CD4-positive, alpha-beta memory T cell (primary cell): ENCODE data around the gene CPT2. TPM values are rescaled to one million over a fixed set of nuclear protein-coding genes. Genes with fewer than 3 reads are reported as not detected.

ENCODE experiments used
- CTCF ChIA-PET: fragments of 350-600 bp; sonication (Branson Sonifier 250); formaldehyde crosslinking; loops from one replicate; lab custom pipeline; 2021; ENCODE audit warnings: inconsistent platforms; ENCODE audit not compliant: partially characterized antibody; lab: Charles Lee
- POLR2A ChIA-PET: fragments of 350-600 bp; sonication (Branson Sonifier 250); formaldehyde crosslinking; loops from one replicate; lab custom pipeline; 2021; ENCODE audit not compliant: partially characterized antibody; lab: Charles Lee
- DNase-seq, 5 donors: peaks; one replicate each; pipeline versions ENCODE4 v3.0.0 to v3.0.0-alpha.2; 2020 to 2022; ENCODE audit warnings: mixed read lengths in 1 of 5
- H3K27ac ChIP-seq: one replicate; pipeline ENCODE4 v1.7.0; 2013; ENCODE audit warnings: low read depth, low read length
- H3K27me3 ChIP-seq: 2 replicates; pipeline ENCODE4 v1.7.0; 2013; ENCODE audit warnings: mild to moderate bottlenecking, low read length, moderate library complexity; ENCODE audit not compliant: insufficient read depth
- H3K36me3 ChIP-seq: 2 replicates; pipeline ENCODE4 v1.7.0; 2013; ENCODE audit warnings: mild to moderate bottlenecking, low read length, moderate library complexity; ENCODE audit not compliant: insufficient read depth
- H3K4me1 ChIP-seq: 2 replicates; pipeline ENCODE4 v1.7.0; 2013; ENCODE audit warnings: mild to moderate bottlenecking, low read length, moderate library complexity; ENCODE audit not compliant: insufficient read depth
- H3K4me3 ChIP-seq, 2 donors: one replicate each; pipeline ENCODE4 v1.7.0; 2013; ENCODE audit warnings: low read length in 2 of 2, mild to moderate bottlenecking in 1 of 2
- H3K9me3 ChIP-seq, 2 donors: one replicate each; pipeline ENCODE4 v1.7.0; 2013; ENCODE audit warnings: low read length in 2 of 2, control low read depth in 1 of 2; ENCODE audit not compliant: control insufficient read depth in 1 of 2
- H3K27ac Mint-ChIP-seq, 7 donors: one replicate each; pipeline ENCODE4 v1.8.0; 2020 to 2021; ENCODE audit warnings: mixed read lengths in 7 of 7, mild to moderate bottlenecking in 6 of 7, inconsistent platforms in 3 of 7, moderate library complexity in 3 of 7
- H3K27me3 Mint-ChIP-seq, 2 donors: one replicate each; pipeline ENCODE4 v1.8.0; 2020 to 2021; ENCODE audit warnings: mixed read lengths in 2 of 2
- H3K36me3 Mint-ChIP-seq, 2 donors: one replicate each; pipeline ENCODE4 v1.8.0; 2020 to 2021; ENCODE audit warnings: mixed read lengths in 2 of 2, inconsistent platforms in 1 of 2, mild to moderate bottlenecking in 1 of 2
- H3K4me1 Mint-ChIP-seq, 4 donors: one replicate each; pipeline ENCODE4 v1.8.0; 2020 to 2021; ENCODE audit warnings: mixed read lengths in 4 of 4, mild to moderate bottlenecking in 1 of 4
- H3K4me3 Mint-ChIP-seq, 8 donors: one replicate each; pipeline ENCODE4 v1.8.0; 2020 to 2021; ENCODE audit warnings: mixed read lengths in 8 of 8, mild to moderate bottlenecking in 7 of 8, moderate library complexity in 6 of 8, inconsistent platforms in 3 of 8
- H3K9me3 Mint-ChIP-seq, 8 donors: one replicate each; pipeline ENCODE4 v1.8.0; 2020 to 2021; ENCODE audit warnings: mixed read lengths in 8 of 8, mild to moderate bottlenecking in 5 of 8, inconsistent platforms in 3 of 8, moderate library complexity in 1 of 8
- intact Hi-C: fragments of 100-400 bp; cut with micrococcal nuclease; formaldehyde crosslinking; loops from one replicate; pipeline ENCODE4 v1.15.1; 2023
- polyA plus RNA-seq, 2 donors: library from polyadenylated mRNA; unstranded; fragments of 300-500 nt; fragmentation: Illumina TruSeq; gene quantifications; one replicate each; pipeline ENCODE4 v1.2.3, GENCODE V29; 2021
- total RNA-seq, 2 experiments: library from RNA; stranded (reverse); gene quantifications; one replicate each; pipeline ENCODE4 v1.2.3, GENCODE V29; 2021

CPT2 gene
- total and polyA plus RNA-seq, 4 experiments from 2014 or later: 15.8 to 20.0 (median 18.3) TPM

DNA sequence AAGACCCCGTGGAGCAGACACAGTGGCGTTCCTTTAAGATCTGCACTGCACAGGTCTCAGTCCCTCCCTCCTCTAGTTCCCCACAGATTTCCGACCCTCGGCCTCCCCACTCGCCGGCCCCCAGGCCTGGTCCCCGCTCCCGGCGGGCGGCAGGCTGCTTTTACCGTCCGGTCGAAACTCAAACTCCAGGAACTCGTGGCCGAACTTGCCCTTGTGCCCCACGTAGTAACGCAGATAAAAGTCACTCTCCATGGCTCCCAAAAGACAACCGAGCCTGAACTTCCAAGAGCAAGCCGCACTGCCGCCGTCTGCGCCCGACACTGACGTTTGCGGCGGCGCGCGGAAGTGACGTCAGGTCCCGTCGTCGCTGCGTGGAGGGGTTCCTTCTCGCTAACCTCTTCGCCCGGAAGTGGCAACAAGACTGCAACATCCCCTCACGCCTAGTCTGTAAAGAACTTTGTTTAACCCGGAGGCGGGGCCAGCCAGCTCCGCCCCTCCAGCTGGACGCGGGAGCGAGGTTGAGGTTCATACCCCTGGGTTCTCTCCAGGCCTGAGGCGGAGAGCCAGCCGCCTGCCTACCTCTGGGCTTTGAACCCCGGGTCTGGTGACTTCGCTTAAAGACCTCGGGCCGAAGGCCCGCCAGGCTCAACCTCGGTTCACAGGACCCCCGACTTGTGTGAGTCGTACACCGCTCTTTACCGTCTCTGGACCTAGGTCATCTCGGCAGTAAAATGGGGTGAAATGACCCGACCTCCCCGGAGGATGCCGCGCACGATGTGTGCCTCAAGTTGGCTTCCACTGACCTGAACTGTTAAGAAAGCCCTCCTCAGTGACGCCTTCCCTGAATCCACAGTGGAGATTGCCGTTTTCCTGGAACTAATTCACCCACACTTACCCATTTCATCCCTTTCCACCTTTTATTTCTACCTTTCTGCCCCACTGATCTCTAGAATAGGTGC, 41.9 kb downstream of the CPT2 start, which contains the start of gene MAGOH:
Gene MAGOH, minus strand, starts transcription at position 322 of the 959 bp plus-strand sequence. Its CDS starts 70 bp downstream, at position 252.
- POLR2A ChIA-PET: interaction anchor here (0.9 to 4.8 kb wide), 7 partner anchors 9 to 707 kb away, joined by 3 to 38 read pairs (median 5); partner anchors contain the start of genes CZIB, IFT25 and LRRC42
- intact Hi-C loops: loop anchor here (1.0 to 10.0 kb wide), 6 partner anchors 18 to 1361 kb away; partner anchors contain the start of genes CPT2, CZIB, NDC1 and NRDC
- Mint-ChIP-seq H3K9me3 (peaks cover 0 to 3% (median 0%) of the 10 kb centered on the region in 8 donors), H3K4me1 (peaks cover 21 to 36% (median 29%) of the 10 kb centered on the region in 4 donors), H3K27me3 (no peaks in the 10 kb centered on the region), H3K27ac (peak within 1 kb of the TSS; percentile 97 to 99 (median 98)), H3K4me3 (peak within 1 kb of the TSS; percentile 96 to 99 (median 97)), H3K36me3 (peaks cover 19 to 37% of the 10 kb centered on the region in 2 donors)
- Histone ChIP-seq H3K27ac (peak within 1 kb of the TSS; percentile 87), H3K4me3 (peak within 1 kb of the TSS; percentile 87 to 96), H3K27me3 (no peaks in the 10 kb centered on the region), H3K4me1 (peaks cover 31% of the 10 kb centered on the region), H3K36me3 (peaks cover 25% of the 10 kb centered on the region), H3K9me3 (no peaks in the 10 kb centered on the region)
- CTCF ChIA-PET: no interaction called here
- DNase-seq: peak; percentile 93 to 95 (median 94)

DNA sequence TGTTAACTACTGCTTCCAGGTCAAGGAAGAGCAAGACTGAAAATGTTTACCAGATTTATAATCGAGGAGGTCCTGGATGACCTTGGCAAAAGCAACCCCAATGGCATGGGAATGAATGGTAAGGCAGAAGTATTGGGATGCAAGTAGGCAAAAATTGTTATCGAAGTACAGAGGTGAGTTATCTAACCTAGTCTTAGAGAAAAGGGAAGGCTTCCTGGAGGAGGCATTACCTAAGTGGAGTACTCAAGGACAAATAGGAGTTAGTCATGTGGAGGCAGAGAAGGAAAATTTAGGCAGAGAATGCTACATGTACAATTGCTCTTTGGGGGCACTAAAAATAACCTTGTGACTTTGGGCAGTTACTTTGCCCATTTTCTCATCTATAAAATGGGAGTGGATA, 45.2 kb downstream of the CPT2 start:
- peak overlapping the region in 2 of 7 donors; percentile 10 to 40 for H3K27ac Mint-ChIP-seq
- Histone ChIP-seq H3K27ac (no peak overlapping the region), H3K4me3 (no peak overlapping the region), H3K27me3 (no peaks in the 10 kb centered on the region), H3K4me1 (peaks cover 20% of the 10 kb centered on the region), H3K36me3 (no peaks in the 10 kb centered on the region), H3K9me3 (no peaks in the 10 kb centered on the region)
- H3K27me3 Mint-ChIP-seq: no peaks in the 10 kb centered on the region
- no peak for DNase-seq
- peaks cover 0 to 13% of the 10 kb centered on the region in 2 donors for H3K36me3 Mint-ChIP-seq
- POLR2A ChIA-PET: no interaction called here
- peaks cover 11 to 25% (median 17%) of the 10 kb centered on the region in 4 donors for H3K4me1 Mint-ChIP-seq
- CTCF ChIA-PET: no interaction called here
- H3K4me3 Mint-ChIP-seq: no peak overlapping the region
- H3K9me3 Mint-ChIP-seq: peaks cover 0 to 3% (median 0%) of the 10 kb centered on the region in 8 donors
- intact Hi-C loops: no loop called here

DNA sequence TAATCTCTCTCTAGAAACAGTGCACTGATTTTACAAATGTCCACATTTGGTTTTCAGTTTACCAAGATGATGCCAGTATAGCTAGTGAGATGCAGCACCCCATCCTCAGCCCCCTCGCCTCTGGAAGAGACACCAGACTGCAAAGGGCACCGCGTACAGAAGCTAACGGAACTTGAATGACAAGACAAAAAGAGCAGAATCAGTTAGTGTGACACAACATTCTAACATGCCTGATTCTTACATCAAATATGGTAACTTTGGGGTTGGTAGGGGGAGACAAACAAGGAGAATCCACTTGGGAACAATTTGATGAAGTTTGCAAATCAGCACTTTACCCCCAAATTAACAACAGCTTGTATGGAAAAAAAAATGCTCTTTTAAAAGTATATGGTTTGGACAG, 45.8 kb downstream of the CPT2 start:
- Mint-ChIP-seq H3K4me3 (no peak overlapping the region), H3K27ac (no peak overlapping the region), H3K27me3 (no peaks in the 10 kb centered on the region), H3K4me1 (peaks cover 11 to 19% (median 15%) of the 10 kb centered on the region in 4 donors), H3K9me3 (peaks cover 0 to 3% (median 0%) of the 10 kb centered on the region in 8 donors), H3K36me3 (peaks cover 0 to 13% of the 10 kb centered on the region in 2 donors)
- CTCF ChIA-PET: no interaction called here
- Histone ChIP-seq H3K27ac (no peak overlapping the region), H3K4me1 (peaks cover 14% of the 10 kb centered on the region), H3K9me3 (no peaks in the 10 kb centered on the region), H3K4me3 (no peak overlapping the region), H3K27me3 (no peaks in the 10 kb centered on the region), H3K36me3 (no peaks in the 10 kb centered on the region)
- POLR2A ChIA-PET: no interaction called here
- intact Hi-C loops: no loop called here
- DNase-seq: no peak

DNA sequence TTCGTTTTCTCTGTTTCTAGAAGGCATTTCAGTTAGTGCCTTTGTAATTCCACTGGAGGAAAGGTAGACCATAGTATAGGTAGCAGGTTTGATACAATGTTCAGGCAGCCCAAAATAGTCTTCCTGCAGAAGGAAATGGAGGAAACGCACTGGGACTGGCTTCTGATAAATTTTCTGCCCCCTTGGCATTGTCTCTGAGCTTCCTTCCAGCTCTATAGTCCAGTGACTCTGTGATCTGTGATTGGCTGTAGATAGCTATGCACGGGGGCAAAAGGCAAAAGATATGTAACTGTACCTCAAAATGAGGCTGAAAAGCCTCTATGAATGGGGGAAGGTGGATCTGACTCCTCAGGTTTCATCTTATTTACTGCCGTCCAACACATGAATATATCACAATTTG, 47.5 kb downstream of the CPT2 start:
- no peak overlapping the region for H3K4me3 Mint-ChIP-seq
- Histone ChIP-seq H3K27ac (no peak overlapping the region), H3K4me1 (peaks cover 1% of the 10 kb centered on the region), H3K4me3 (no peak overlapping the region), H3K27me3 (no peaks in the 10 kb centered on the region), H3K9me3 (no peaks in the 10 kb centered on the region), H3K36me3 (no peaks in the 10 kb centered on the region)
- no peaks in the 10 kb centered on the region for H3K27me3 Mint-ChIP-seq
- POLR2A ChIA-PET: no interaction called here
- peaks cover 0 to 4% of the 10 kb centered on the region in 2 donors for H3K36me3 Mint-ChIP-seq
- H3K4me1 Mint-ChIP-seq: peaks cover 0 to 2% (median under 1%) of the 10 kb centered on the region in 4 donors
- H3K9me3 Mint-ChIP-seq: no peaks in the 10 kb centered on the region
- H3K27ac Mint-ChIP-seq: peak overlapping the region in 2 of 7 donors; percentile 39 to 48
- intact Hi-C loops: no loop called here
- CTCF ChIA-PET: no interaction called here
- no peak for DNase-seq

DNA sequence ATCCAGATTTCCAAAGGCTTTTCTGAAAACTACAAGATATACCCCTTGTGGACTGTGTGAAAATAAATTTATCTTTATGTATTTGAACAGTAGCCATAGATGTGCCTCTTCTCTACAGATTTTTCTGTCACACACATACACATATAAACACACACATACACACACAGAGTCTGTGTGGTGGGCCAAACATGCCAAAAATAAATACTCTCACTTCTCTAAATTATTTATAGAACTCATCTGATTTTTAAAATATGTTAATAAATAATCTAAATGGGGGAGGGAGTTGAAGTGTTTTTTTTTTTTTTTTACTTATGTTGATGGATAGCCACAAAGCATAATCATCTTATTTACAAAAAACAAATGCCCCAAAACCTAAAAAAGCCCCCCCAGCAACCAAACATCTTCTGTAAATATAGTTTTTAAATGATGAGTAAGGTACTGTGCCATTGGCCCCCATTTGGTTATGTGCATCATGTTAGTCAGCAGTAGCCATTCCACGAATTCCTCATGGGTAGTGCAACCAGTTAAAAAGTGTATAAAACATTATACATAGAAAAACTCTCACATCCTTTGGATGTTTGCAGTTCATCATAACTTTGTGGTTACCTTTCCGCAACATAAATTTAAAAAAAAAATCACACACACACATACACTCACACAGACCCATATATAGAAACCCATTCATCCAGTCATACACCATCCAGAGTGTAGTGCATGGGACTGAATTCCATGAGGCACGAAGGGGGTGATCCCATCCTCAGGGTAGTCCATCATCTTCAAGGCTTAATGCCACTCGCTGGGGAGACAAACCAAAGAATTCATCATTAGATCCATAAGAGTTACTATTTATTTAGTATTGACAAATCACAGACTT, 49.9 kb downstream of the CPT2 start:
- ChIA-PET POLR2A (interaction anchor here (1.0 kb wide), 1 partner anchor 8 kb away, joined by 3 read pairs; the partner anchor contains the start of gene MAGOH), CTCF (no interaction called here)
- Histone ChIP-seq H3K4me3 (no peak overlapping the region), H3K27me3 (no peaks in the 10 kb centered on the region), H3K4me1 (no peaks in the 10 kb centered on the region), H3K27ac (no peak overlapping the region), H3K36me3 (no peaks in the 10 kb centered on the region), H3K9me3 (no peaks in the 10 kb centered on the region)
- no peak overlapping the region for H3K4me3 Mint-ChIP-seq
- no peak overlapping the region for H3K27ac Mint-ChIP-seq
- no peaks in the 10 kb centered on the region for H3K4me1 Mint-ChIP-seq
- H3K36me3 Mint-ChIP-seq: peaks cover 5 to 15% of the 10 kb centered on the region in 2 donors
- no peaks in the 10 kb centered on the region for H3K27me3 Mint-ChIP-seq
- no peak for DNase-seq
- no peaks in the 10 kb centered on the region for H3K9me3 Mint-ChIP-seq
- intact Hi-C loops: no loop called here

DNA sequence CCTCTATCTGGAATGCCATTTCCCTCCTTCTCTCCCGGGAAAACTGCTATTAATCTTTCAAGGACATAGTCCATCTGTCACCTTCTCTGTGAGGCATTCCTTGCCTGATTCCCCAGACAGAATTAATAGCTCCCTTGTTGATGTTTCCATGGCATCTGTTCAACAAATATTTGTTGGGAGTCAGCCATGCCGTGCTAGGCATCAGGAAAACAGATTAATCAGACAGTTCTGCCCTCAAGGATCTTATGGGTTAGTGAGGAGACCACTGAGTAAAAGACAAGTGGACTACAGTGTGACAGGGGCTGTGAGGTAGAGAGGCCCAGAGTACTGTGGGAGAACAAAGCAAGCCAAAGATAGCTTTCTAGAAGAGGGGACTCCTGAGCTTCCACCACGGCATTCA, 53.1 kb downstream of the CPT2 start:
- Histone ChIP-seq H3K27me3 (no peaks in the 10 kb centered on the region), H3K4me3 (no peak overlapping the region), H3K4me1 (no peaks in the 10 kb centered on the region), H3K27ac (no peak overlapping the region), H3K9me3 (no peaks in the 10 kb centered on the region), H3K36me3 (no peaks in the 10 kb centered on the region)
- Mint-ChIP-seq H3K27me3 (no peaks in the 10 kb centered on the region), H3K9me3 (no peaks in the 10 kb centered on the region), H3K36me3 (peaks cover 10 to 27% of the 10 kb centered on the region in 2 donors), H3K27ac (no peak overlapping the region), H3K4me1 (no peaks in the 10 kb centered on the region), H3K4me3 (no peak overlapping the region)
- ChIA-PET CTCF (interaction anchor here (1.3 kb wide), 1 partner anchor 29 kb away, joined by 3 read pairs; no protein-coding TSS in a partner anchor), POLR2A (no interaction called here)
- DNase-seq: no peak
- intact Hi-C loops: no loop called here
